IPS-18c (cell line): ENCODE data around the gene PKIG.
"Not testable (repeated sequence)": the region's sequence is repeated elsewhere in the genome, so short reads cannot be mapped to it uniquely, and the experiment has no call there.

Source experiments
- H3K4me3 ChIP-seq: 2 replicates; pipeline ENCODE4 v1.7.0; 2013; ENCODE audit warnings: low read depth, mild to moderate bottlenecking, low read length, moderate library complexity; ENCODE audit not compliant: insufficient read depth
- H3K9me3 ChIP-seq: one replicate; pipeline ENCODE4 v1.6.1; 2013; ENCODE audit warnings: mild to moderate bottlenecking, low read length, moderate library complexity; ENCODE audit not compliant: control insufficient read depth, insufficient read depth

The PKIG gene

GRCh38 chr20:44587035-44587980 lies 4.9 kb downstream of the PKIG start:
- no peak overlapping the region for H3K4me3 ChIP-seq

DNA sequence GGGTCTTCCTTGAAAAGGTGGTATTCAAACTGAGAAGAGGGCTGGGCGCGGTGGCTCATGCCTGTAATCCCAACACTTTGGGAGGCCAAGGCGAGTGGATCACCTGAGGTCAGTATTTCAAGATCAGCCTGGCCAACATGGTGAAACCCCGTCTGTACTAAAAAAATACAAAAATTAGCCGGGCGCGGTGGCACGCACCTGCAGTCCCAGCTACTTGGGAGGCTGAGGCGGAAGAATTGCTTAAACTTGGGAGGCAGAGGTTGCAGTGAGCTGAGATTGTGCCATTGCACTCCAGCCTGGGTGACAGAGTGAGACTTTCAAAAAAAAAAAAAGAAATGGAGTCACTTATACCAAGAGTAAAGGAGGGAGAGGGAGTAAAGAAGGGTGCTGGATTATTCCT lies 5.9 kb downstream of the PKIG start:
- not testable (repeated sequence) for H3K9me3 ChIP-seq, H3K4me3 ChIP-seq

More at GRCh38 chr20:44587035-44587980, 4.9 kb downstream of the PKIG start:
- H3K9me3 ChIP-seq, result no peaks in the 10 kb centered on the region

- no peak overlapping the region for H3K4me3 ChIP-seq
- no peaks in the 10 kb centered on the region for H3K9me3 ChIP-seq
These were observed 7.2 kb downstream of the PKIG start for GRCh38 chr20:44589537-44589936.

- Histone ChIP-seq H3K4me3 (no peak overlapping the region), H3K9me3 (no peaks in the 10 kb centered on the region)
These were observed 8.8 kb downstream of the PKIG start for GRCh38 chr20:44590980-44591778.

DNA sequence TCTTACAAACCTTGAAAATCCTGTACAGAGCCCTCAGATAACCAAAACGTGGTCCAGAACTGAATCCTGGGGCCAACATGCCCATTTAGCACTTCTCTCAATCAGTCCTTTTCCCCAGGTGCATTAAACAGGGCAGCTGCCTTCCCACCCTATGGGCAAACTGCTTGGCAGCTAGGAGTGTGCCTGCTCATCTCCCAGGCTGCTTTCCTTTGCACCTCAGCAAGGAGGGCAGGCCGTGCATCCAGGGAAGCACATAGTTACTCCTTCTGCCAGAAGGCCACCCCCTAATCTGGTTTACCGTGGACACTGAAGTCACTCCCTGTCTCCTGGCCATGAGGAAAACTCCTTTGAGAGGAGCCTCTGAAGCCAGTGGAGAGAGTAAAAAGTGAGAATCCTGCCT lies 10.0 kb downstream of the PKIG start:
- no peaks in the 10 kb centered on the region for H3K9me3 ChIP-seq
- H3K4me3 ChIP-seq, result no peak overlapping the region

DNA sequence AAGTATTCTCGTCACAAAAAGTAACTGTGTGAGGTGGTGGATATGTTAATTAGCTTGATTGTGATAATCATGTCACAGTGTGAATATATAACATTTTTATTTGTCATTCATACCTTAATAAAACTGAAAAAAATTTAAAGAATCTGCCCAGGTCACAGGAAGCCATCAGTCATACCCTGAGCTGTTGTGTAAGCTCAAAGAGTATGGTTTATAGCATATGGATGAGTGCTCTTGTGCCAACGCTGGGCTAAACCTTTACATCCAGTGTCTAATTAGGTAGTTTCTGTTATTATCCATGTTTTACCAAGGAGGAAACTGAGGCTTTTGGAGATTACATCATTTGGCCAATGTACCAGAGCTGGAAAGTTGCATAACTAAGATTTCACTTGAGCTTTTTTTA lies 11.4 kb downstream of the PKIG start:
- H3K9me3 ChIP-seq, result no peaks in the 10 kb centered on the region
- no peak overlapping the region for H3K4me3 ChIP-seq

- no peaks in the 10 kb centered on the region for H3K9me3 ChIP-seq
- no peak overlapping the region; the same call in 1 of the 2 replicates for H3K4me3 ChIP-seq
These were observed 12.4 kb downstream of the PKIG start for GRCh38 chr20:44594730-44595129.

- Histone ChIP-seq H3K9me3 (no peaks in the 10 kb centered on the region), H3K4me3 (no peak overlapping the region)
These were observed 13.6 kb downstream of the PKIG start for GRCh38 chr20:44596010-44596409.

GRCh38 chr20:44596876-44597275 lies 14.5 kb downstream of the PKIG start:
- H3K4me3 ChIP-seq, result no peak overlapping the region
- no peaks in the 10 kb centered on the region for H3K9me3 ChIP-seq

DNA sequence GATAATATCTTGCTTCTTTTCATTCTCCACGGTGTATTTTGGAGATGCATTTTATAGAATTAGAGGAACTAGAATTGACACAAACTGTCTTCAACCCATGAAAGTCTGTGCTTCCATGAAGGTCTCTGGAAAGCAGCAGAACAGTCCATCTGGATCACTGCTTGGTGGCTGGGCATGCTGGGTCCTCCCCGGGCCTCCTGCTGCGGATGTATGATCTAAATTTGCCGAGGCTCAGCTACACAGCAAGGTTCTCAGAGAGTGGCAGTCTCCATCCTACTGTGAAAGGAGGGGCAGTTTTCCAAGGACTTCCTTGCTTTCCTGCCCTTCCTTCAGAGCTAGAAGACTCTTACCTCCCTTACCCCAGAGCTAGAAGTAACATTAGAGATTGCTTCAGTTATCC lies 15.1 kb downstream of the PKIG start:
- Histone ChIP-seq H3K4me3 (no peak overlapping the region), H3K9me3 (no peaks in the 10 kb centered on the region)

- Histone ChIP-seq H3K4me3 (no peak overlapping the region), H3K9me3 (no peaks in the 10 kb centered on the region)
These were observed 15.6 kb downstream of the PKIG start for GRCh38 chr20:44597930-44598329.

DNA sequence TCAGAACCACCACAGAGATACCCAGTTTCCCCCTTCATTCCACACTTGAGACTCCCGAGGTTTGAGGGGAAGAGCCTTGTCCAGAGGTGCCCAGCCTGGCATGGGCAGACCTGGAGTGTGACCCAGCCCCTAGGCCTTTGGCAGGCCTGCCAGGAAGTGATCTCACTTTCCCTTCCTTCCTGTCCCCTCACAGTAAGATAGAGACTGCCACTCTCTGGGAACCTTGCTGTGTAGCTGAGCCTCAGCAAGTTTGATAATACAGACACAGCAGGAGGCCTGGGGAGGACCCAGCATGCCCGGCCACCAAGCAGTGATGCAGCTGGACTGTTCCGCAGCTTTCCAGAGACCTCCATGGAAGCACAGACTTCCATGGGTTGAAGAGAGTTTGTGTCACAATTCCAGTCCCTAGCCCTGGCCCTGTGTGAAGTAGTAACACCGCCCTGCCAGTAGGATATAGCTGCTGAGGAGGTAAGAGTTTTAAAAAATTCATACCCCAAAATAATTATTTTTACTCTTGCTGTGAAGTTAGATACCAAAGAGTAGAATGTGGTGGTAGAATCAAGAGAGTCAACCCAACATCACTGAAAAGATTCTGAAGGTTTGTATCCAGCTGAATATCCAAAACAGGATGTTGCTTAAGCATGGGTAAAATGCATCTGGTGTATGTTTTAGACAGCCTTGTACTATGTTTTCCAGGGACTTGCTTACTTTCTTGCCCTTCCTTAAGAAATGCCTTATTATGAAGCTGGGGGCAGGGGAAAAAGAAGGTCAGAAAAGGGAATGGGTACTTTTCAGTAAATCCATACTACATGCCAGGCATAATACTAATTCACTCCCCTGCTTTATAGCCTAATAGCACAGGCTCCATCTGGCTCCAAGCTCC lies 16.3 kb downstream of the PKIG start:
- Histone ChIP-seq H3K9me3 (no peaks in the 10 kb centered on the region), H3K4me3 (no peak overlapping the region)

GRCh38 chr20:44599715-44600114 lies 17.3 kb downstream of the PKIG start:
- Histone ChIP-seq H3K9me3 (no peaks in the 10 kb centered on the region), H3K4me3 (no peak overlapping the region)

- Histone ChIP-seq H3K9me3 (no peaks in the 10 kb centered on the region), H3K4me3 (no peak overlapping the region)
These were observed 17.9 kb downstream of the PKIG start for GRCh38 chr20:44600301-44600700.

- Histone ChIP-seq H3K4me3 (no peak overlapping the region), H3K9me3 (no peaks in the 10 kb centered on the region)
These were observed 18.4 kb downstream of the PKIG start for GRCh38 chr20:44600758-44601201.

DNA sequence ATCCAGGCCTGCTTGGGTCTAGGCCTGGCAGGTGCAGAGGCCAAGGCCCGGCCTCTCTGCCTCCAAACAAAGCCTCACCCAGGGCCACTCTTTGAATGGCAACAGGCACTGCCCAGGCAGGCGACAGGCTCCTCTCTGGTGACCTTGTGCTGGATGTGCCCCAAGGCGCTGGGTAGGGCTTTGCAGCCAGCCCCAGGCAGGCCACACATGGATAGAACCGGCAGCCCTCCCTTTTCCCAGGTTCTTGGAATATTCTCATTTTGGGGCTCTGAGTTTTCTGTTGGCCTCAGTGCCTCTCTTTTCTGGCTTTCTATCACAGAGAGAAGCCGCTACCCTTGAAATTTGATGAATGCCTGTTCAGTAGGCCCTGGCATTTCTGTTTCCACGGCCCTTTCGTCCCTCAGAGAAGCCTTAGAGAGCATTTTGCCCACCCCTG lies 18.9 kb downstream of the PKIG start:
- Histone ChIP-seq H3K9me3 (no peaks in the 10 kb centered on the region), H3K4me3 (no peak overlapping the region)

DNA sequence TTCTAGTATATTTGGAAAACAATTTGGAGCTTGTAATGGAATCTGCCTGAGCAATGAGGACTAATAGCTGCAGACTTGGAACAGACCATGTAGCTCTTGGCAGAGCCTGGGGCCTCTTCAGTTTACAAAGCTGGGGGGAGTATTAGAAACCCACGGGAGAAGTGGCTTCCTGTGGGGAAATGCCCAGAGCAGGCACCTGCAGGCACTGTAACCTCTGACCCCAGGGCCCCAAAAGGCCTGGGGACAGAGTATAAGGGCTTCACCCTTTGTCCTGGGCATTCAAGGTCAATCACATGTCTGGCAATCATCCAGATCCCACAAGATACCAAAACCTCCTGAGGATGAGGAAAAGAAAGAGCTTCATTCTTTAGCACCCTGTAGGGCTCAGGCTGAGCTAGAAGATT lies 19.4 kb downstream of the PKIG start:
- peaks cover 3% of the 10 kb centered on the region for H3K9me3 ChIP-seq
- H3K4me3 ChIP-seq, result no peak overlapping the region
